Muscle of leg (tissue), 16 donors: Measurements from ENCODE around the gene SIGLECL1. TPM values are rescaled to one million over a fixed set of nuclear protein-coding genes. Genes with fewer than 3 reads are reported as not detected.
"Not testable (repeated sequence)": the region's sequence is repeated elsewhere in the genome, so short reads cannot be mapped to it uniquely, and the experiment has no call there.

ENCODE experiments used
- DNase-seq: peaks from one replicate; pipeline ENCODE4 v3.0.0; 2013
- H3K27ac ChIP-seq: one replicate; pipeline ENCODE4 v1.5.1; 2013; ENCODE audit warnings: mild to moderate bottlenecking, low read length, control low read depth
- H3K27me3 ChIP-seq: one replicate; pipeline ENCODE4 v1.6.1; 2013; ENCODE audit warnings: low read length; ENCODE audit not compliant: control insufficient read depth, insufficient read depth
- H3K36me3 ChIP-seq: one replicate; pipeline ENCODE4 v1.6.1; 2013; ENCODE audit warnings: low read length; ENCODE audit not compliant: control insufficient read depth, insufficient read depth
- H3K4me1 ChIP-seq: one replicate; pipeline ENCODE4 v1.6.1; 2013; ENCODE audit warnings: low read length; ENCODE audit not compliant: control insufficient read depth, insufficient read depth
- H3K4me3 ChIP-seq: one replicate; pipeline ENCODE4 v1.5.1; 2013; ENCODE audit warnings: low read length, control low read depth
- H3K9me3 ChIP-seq: replicated peaks from 2 replicates; pipeline ENCODE4 v1.6.1; 2013; ENCODE audit warnings: low read depth, low read length; ENCODE audit not compliant: control insufficient read depth
- WGBS: methylation state at CpG from one replicate; pipeline ENCODE4 v1.1.5; 2013; ENCODE audit warnings: missing lambda C conversion rate; ENCODE audit not compliant: insufficient coverage; 5-methylcytosine and 5-hydroxymethylcytosine counted together
- long read RNA-seq, 11 donors: transcript quantifications; one replicate each; lab custom pipeline, GENCODE V29; 2026
- polyA plus RNA-seq, 8 donors: library from polyadenylated mRNA; unstranded; fragments of 120-200 nt; gene quantifications; one replicate each; pipeline versions ENCODE4 v1.2.1 to v1.2.3, GENCODE V29; 2013; ENCODE audit warnings: inconsistent platforms in 1 of 8, low replicate concordance in 1 of 8; ENCODE audit not compliant: insufficient read length in 8 of 8, insufficient read depth in 1 of 8
- total RNA-seq: library from RNA; stranded (reverse); fragments of 120-200 nt; gene quantifications from one replicate; pipeline ENCODE4 v1.2.4, GENCODE V29; 2013

SIGLECL1 gene
- total RNA-seq (not detected), polyA plus RNA-seq (not detected)
- long read RNA-seq, donor 1: 0 reads
- long read RNA-seq, donor 2: 0 reads
- long read RNA-seq, donor 3: 0 reads
- long read RNA-seq, donor 4: 0 reads
- long read RNA-seq, donor 5: 0 reads
- long read RNA-seq, donor 6: 0 reads
- long read RNA-seq, donor 7: 0 reads
- long read RNA-seq, donor 8: 0 reads
- long read RNA-seq, donor 9: 0 reads
- long read RNA-seq, donor 10: 0 reads
- long read RNA-seq, donor 11: 0 reads

- Histone ChIP-seq H3K36me3 (no peaks in the 10 kb centered on the region), H3K9me3 (no peaks in the 10 kb centered on the region), H3K4me3 (no peak within 1 kb of the TSS), H3K4me1 (no peaks in the 10 kb centered on the region), H3K27ac (no peak within 1 kb of the TSS), H3K27me3 (no peaks in the 10 kb centered on the region)
- WGBS: 93% methylated on average over 23 of the region's 23 CpGs
- no peak for DNase-seq
Measured at GRCh38 chr19:51250786-51251467, at the start of gene SIGLECL1. SIGLECL1 (plus strand) TSS chr19:51251080; CDS start chr19:51264073, 12,993 bp downstream.

- no peak for DNase-seq
- H3K9me3 ChIP-seq: no peaks in the 10 kb centered on the region
- no peak overlapping the region for H3K4me3 ChIP-seq
- WGBS: 80% methylated on average over 1 of the region's 5 CpGs
- no peaks in the 10 kb centered on the region for H3K36me3 ChIP-seq
- no peaks in the 10 kb centered on the region for H3K4me1 ChIP-seq
- H3K27me3 ChIP-seq: peaks cover 2% of the 10 kb centered on the region
- no peak overlapping the region for H3K27ac ChIP-seq
Measured at GRCh38 chr19:51201712-51202111, 49.2 kb upstream of the SIGLECL1 start.

- peak; percentile 46 for DNase-seq
- no peak overlapping the region for H3K27ac ChIP-seq
- H3K36me3 ChIP-seq: no peaks in the 10 kb centered on the region
- no CpG with 5 or more reads among the region's 3 CpGs for WGBS
- no peaks in the 10 kb centered on the region for H3K4me1 ChIP-seq
- H3K9me3 ChIP-seq: no peaks in the 10 kb centered on the region
- H3K4me3 ChIP-seq: no peak overlapping the region
- peaks cover 2% of the 10 kb centered on the region for H3K27me3 ChIP-seq
Measured at GRCh38 chr19:51203916-51204315, 47.0 kb upstream of the SIGLECL1 start.

GRCh38 chr19:51204321-51204720, 46.6 kb upstream of the SIGLECL1 start:
- Histone ChIP-seq H3K27ac (no peak overlapping the region), H3K4me1 (no peaks in the 10 kb centered on the region), H3K36me3 (no peaks in the 10 kb centered on the region), H3K4me3 (no peak overlapping the region), H3K27me3 (peaks cover 2% of the 10 kb centered on the region), H3K9me3 (no peaks in the 10 kb centered on the region)
- DNase-seq: peak; percentile 11
- WGBS: 77% methylated on average over 4 of the region's 6 CpGs

- DNase-seq: no peak
- Histone ChIP-seq H3K27me3 (no peaks in the 10 kb centered on the region), H3K36me3 (no peaks in the 10 kb centered on the region), H3K4me3 (no peak overlapping the region), H3K9me3 (no peaks in the 10 kb centered on the region), H3K4me1 (no peaks in the 10 kb centered on the region), H3K27ac (no peak overlapping the region)
- WGBS: no CpG with 5 or more reads among the region's 2 CpGs
Measured at GRCh38 chr19:51207747-51208146, 43.1 kb upstream of the SIGLECL1 start.

- Histone ChIP-seq H3K36me3 (no peaks in the 10 kb centered on the region), H3K27me3 (no peaks in the 10 kb centered on the region), H3K9me3 (peaks cover 4% of the 10 kb centered on the region), H3K4me1 (no peaks in the 10 kb centered on the region), H3K27ac (no peak overlapping the region), H3K4me3 (no peak overlapping the region)
- WGBS: no CpG with 5 or more reads among the region's 6 CpGs
- DNase-seq: no peak
Measured at GRCh38 chr19:51210191-51210784, 40.6 kb upstream of the SIGLECL1 start.

GRCh38 chr19:51210874-51211361, 40.0 kb upstream of the SIGLECL1 start:
- WGBS: 73% methylated on average over 7 of the region's 13 CpGs
- H3K9me3 ChIP-seq, H3K4me3 ChIP-seq, H3K36me3 ChIP-seq, H3K27ac ChIP-seq, H3K27me3 ChIP-seq, H3K4me1 ChIP-seq: not testable (repeated sequence)
- DNase-seq: peak; percentile 52

GRCh38 chr19:51211833-51212232, 39.0 kb upstream of the SIGLECL1 start:
- H3K4me3 ChIP-seq: no peak overlapping the region
- 90% methylated on average over 5 of the region's 9 CpGs for WGBS
- DNase-seq: no peak

GRCh38 chr19:51219307-51219706, 31.6 kb upstream of the SIGLECL1 start:
- no peaks in the 10 kb centered on the region for H3K36me3 ChIP-seq
- no CpG with 5 or more reads among the region's 1 CpG for WGBS
- no peak overlapping the region for H3K27ac ChIP-seq
- H3K4me3 ChIP-seq: no peak overlapping the region
- DNase-seq: no peak
- H3K4me1 ChIP-seq: no peaks in the 10 kb centered on the region
- peaks cover 4% of the 10 kb centered on the region for H3K9me3 ChIP-seq
- no peaks in the 10 kb centered on the region for H3K27me3 ChIP-seq

More at GRCh38 chr19:51211833-51212232, 39.0 kb upstream of the SIGLECL1 start:
- Histone ChIP-seq H3K27ac (no peak overlapping the region), H3K27me3 (no peaks in the 10 kb centered on the region), H3K4me1 (no peaks in the 10 kb centered on the region), H3K9me3 (peaks cover 4% of the 10 kb centered on the region), H3K36me3 (no peaks in the 10 kb centered on the region)

GRCh38 chr19:51219971-51220370, 30.9 kb upstream of the SIGLECL1 start:
- WGBS: no CpG with 5 or more reads among the region's 1 CpG
- Histone ChIP-seq H3K27ac (peak overlapping the region; percentile 20), H3K9me3 (no peaks in the 10 kb centered on the region), H3K27me3 (no peaks in the 10 kb centered on the region), H3K4me3 (no peak overlapping the region), H3K36me3 (no peaks in the 10 kb centered on the region), H3K4me1 (no peaks in the 10 kb centered on the region)
- peak; percentile 55 for DNase-seq
